Lung microvascular endothelial cell (primary cell): Measurements from ENCODE around the gene RNF213. TPM values are rescaled to one million over a fixed set of nuclear protein-coding genes. Genes with fewer than 3 reads are reported as not detected.
"Not testable (repeated sequence)": the region's sequence is repeated elsewhere in the genome, so short reads cannot be mapped to it uniquely, and the experiment has no call there.

Experiments
- DNase-seq, 2 donors: peaks; one replicate each; pipeline versions ENCODE4 v3.0.0 to v3.0.0-alpha.2; 2010; ENCODE audit warnings: low read depth in 2 of 2
- total RNA-seq: library from RNA; depleted of rRNA; stranded (reverse); fragments of >200 nt; gene quantifications from 2 replicates; pipeline ENCODE4 v1.2.1, GENCODE V29; 2014

The RNF213 gene
- total RNA-seq, 1 donor from 2014 or later, result 84.5 TPM

GRCh38 chr17:80267391-80267790 is 6.7 kb downstream of the RNF213 start:
- no peak for DNase-seq

GRCh38 chr17:80268427-80268826 is 7.8 kb downstream of the RNF213 start:
- no peak for DNase-seq

- DNase-seq, result no peak
Measured at GRCh38 chr17:80269405-80269807, 8.8 kb downstream of the RNF213 start.

- DNase-seq, result no peak
Measured at GRCh38 chr17:80270104-80270503, 9.5 kb downstream of the RNF213 start.

- DNase-seq, result peak; percentile 47 to 59
Measured at GRCh38 chr17:80270836-80271235, 10.2 kb downstream of the RNF213 start.

- DNase-seq, result no peak
Measured at GRCh38 chr17:80272366-80272765, 11.7 kb downstream of the RNF213 start.

GRCh38 chr17:80274331-80274730 is 13.7 kb downstream of the RNF213 start:
- no peak for DNase-seq

- no peak for DNase-seq
Measured at GRCh38 chr17:80274871-80275449, 14.3 kb downstream of the RNF213 start.

GRCh38 chr17:80275857-80276256 is 15.2 kb downstream of the RNF213 start:
- not testable (repeated sequence) for DNase-seq

GRCh38 chr17:80277751-80278671 is 17.4 kb downstream of the RNF213 start:
- DNase-seq, result peak; percentile 32 to 69

- DNase-seq, result peak in 1 of 2 donors; percentile 83
Measured at GRCh38 chr17:80279895-80280294, 19.2 kb downstream of the RNF213 start.

- DNase-seq, result no peak
Measured at GRCh38 chr17:80281516-80281915, 20.9 kb downstream of the RNF213 start.

- DNase-seq, result no peak
Measured at GRCh38 chr17:80283116-80283852, 22.6 kb downstream of the RNF213 start.

GRCh38 chr17:80284631-80285030 is 24.0 kb downstream of the RNF213 start:
- no peak for DNase-seq

GRCh38 chr17:80285237-80285920 is 24.7 kb downstream of the RNF213 start:
- no peak for DNase-seq

- no peak for DNase-seq
Measured at GRCh38 chr17:80286638-80286960, 25.9 kb downstream of the RNF213 start.

- DNase-seq, result no peak
Measured at GRCh38 chr17:80287038-80287437, 26.4 kb downstream of the RNF213 start.

- no peak for DNase-seq
Measured at GRCh38 chr17:80287806-80288567, 27.3 kb downstream of the RNF213 start.

GRCh38 chr17:80289616-80290015 is 29.0 kb downstream of the RNF213 start:
- DNase-seq, result no peak

- no peak for DNase-seq
Measured at GRCh38 chr17:80290156-80290555, 29.5 kb downstream of the RNF213 start.

- DNase-seq, result no peak
Measured at GRCh38 chr17:80291260-80291659, 30.6 kb downstream of the RNF213 start.
